Neuronal stem cell (in vitro differentiated cells): ENCODE data around the gene PRR3.

Experiments
- DNase-seq: peaks from one replicate; pipeline ENCODE4 v3.0.0-alpha.2; 2013; ENCODE audit warnings: low spot score
- H2AFZ ChIP-seq: one replicate; pipeline ENCODE4 v1.6.1; 2013; ENCODE audit warnings: mild to moderate bottlenecking, low read length, inconsistent platforms
- H2AK5ac ChIP-seq: 2 replicates; pipeline ENCODE4 v1.6.1; 2013; ENCODE audit warnings: low read depth, mild to moderate bottlenecking, inconsistent platforms, low read length, moderate library complexity, mixed read lengths
- H2BK120ac ChIP-seq: 2 replicates; pipeline ENCODE4 v1.6.1; 2013; ENCODE audit warnings: low read depth, mild to moderate bottlenecking, inconsistent platforms, low read length, moderate library complexity, mixed read lengths
- H2BK12ac ChIP-seq: one replicate; pipeline ENCODE4 v1.6.1; 2013; ENCODE audit warnings: low read length, inconsistent platforms
- H2BK15ac ChIP-seq: 2 replicates; pipeline ENCODE4 v1.6.1; 2013; ENCODE audit warnings: mild to moderate bottlenecking, low read length, inconsistent platforms, mixed read lengths
- H2BK5ac ChIP-seq: one replicate; pipeline ENCODE4 v1.6.1; 2013; ENCODE audit warnings: inconsistent platforms, mild to moderate bottlenecking, low read length, moderate library complexity
- H3K14ac ChIP-seq: one replicate; pipeline ENCODE4 v1.6.1; 2013; ENCODE audit warnings: low read length, inconsistent platforms
- H3K18ac ChIP-seq: 2 replicates; pipeline ENCODE4 v1.6.1; 2013; ENCODE audit warnings: low read length, inconsistent platforms
- H3K23ac ChIP-seq: 2 replicates; pipeline ENCODE4 v1.6.1; 2013; ENCODE audit warnings: low read depth, mild to moderate bottlenecking, mixed read lengths, low read length, inconsistent platforms; ENCODE audit not compliant: poor library complexity
- H3K27ac ChIP-seq: replicated peaks from 3 replicates; pipeline ENCODE4 v1.5.1; 2013; ENCODE audit warnings: low read length, inconsistent platforms
- H3K27me3 ChIP-seq, 3 experiments: 2 replicates each; pipeline ENCODE4 v1.6.1; 2013; ENCODE audit warnings: low read length in 3 of 3, mild to moderate bottlenecking in 2 of 3, inconsistent platforms in 1 of 3, low read depth in 1 of 3, mixed read lengths in 1 of 3, moderate library complexity in 1 of 3; ENCODE audit not compliant: control insufficient read depth in 3 of 3, insufficient read depth in 3 of 3
- H3K36me3 ChIP-seq, 2 donors: replicated peaks in 1 of 2; 2 replicates each; pipeline ENCODE4 v1.6.1; 2013; ENCODE audit warnings: low read length in 2 of 2; ENCODE audit not compliant: control insufficient read depth in 2 of 2, insufficient read depth in 2 of 2
- H3K4ac ChIP-seq: 2 replicates; pipeline ENCODE4 v1.6.1; 2013; ENCODE audit warnings: inconsistent platforms, mild to moderate bottlenecking, low read length, moderate library complexity
- H3K4me1 ChIP-seq, 2 donors: 1 replicate in 1 of 2; 2 replicates in 1 of 2; pipeline ENCODE4 v1.6.1; 2013; ENCODE audit warnings: low read length in 2 of 2, low read depth in 1 of 2; ENCODE audit not compliant: control insufficient read depth in 2 of 2, insufficient read depth in 1 of 2
- H3K4me2 ChIP-seq: one replicate; pipeline ENCODE4 v1.6.1; 2013; ENCODE audit warnings: mild to moderate bottlenecking, low read length, inconsistent platforms; ENCODE audit not compliant: insufficient read depth, poor library complexity, severe bottlenecking
- H3K4me3 ChIP-seq, 2 donors: 2 replicates each; pipeline ENCODE4 v1.5.1; 2013; ENCODE audit warnings: low read length in 2 of 2, mild to moderate bottlenecking in 2 of 2, inconsistent platforms in 1 of 2, moderate library complexity in 1 of 2
- H3K79me1 ChIP-seq: one replicate; pipeline ENCODE4 v1.6.1; 2013; ENCODE audit warnings: low read depth, mild to moderate bottlenecking, inconsistent platforms, low read length, moderate library complexity
- H3K9ac ChIP-seq: one replicate; pipeline ENCODE4 v1.6.1; 2013; ENCODE audit warnings: mild to moderate bottlenecking, low read depth, low read length, inconsistent platforms; ENCODE audit not compliant: poor library complexity
- H3K9me3 ChIP-seq, 2 donors: replicated peaks in 1 of 2; 2 replicates each; pipeline versions ENCODE3 to v1.6.1; 2013; ENCODE audit warnings: low read length in 2 of 2, mild to moderate bottlenecking in 2 of 2, inconsistent platforms in 1 of 2, low read depth in 1 of 2, mixed read lengths in 1 of 2, moderate library complexity in 1 of 2; ENCODE audit not compliant: control insufficient read depth in 2 of 2, insufficient read depth in 1 of 2
- H4K8ac ChIP-seq: one replicate; pipeline ENCODE4 v1.6.1; 2013; ENCODE audit warnings: low read depth, mild to moderate bottlenecking, inconsistent platforms, low read length, moderate library complexity
- H4K91ac ChIP-seq: one replicate; pipeline ENCODE4 v1.6.1; 2013; ENCODE audit warnings: low read length, low read depth, mild to moderate bottlenecking, inconsistent platforms; ENCODE audit not compliant: poor library complexity
- WGBS, 2 donors: extraction: QIAGEN DNeasy Blood & Tissue Kit; methylation state at CpG; one replicate each; pipeline ENCODE4 v1.1.7; 2013; ENCODE audit warnings: missing lambda C conversion rate in 2 of 2, mixed read lengths in 1 of 2; ENCODE audit not compliant: insufficient read length in 2 of 2, insufficient replicate concordance in 1 of 2; ENCODE audit errors: extremely low coverage in 2 of 2; 5-methylcytosine and 5-hydroxymethylcytosine counted together

The PRR3 gene

DNA sequence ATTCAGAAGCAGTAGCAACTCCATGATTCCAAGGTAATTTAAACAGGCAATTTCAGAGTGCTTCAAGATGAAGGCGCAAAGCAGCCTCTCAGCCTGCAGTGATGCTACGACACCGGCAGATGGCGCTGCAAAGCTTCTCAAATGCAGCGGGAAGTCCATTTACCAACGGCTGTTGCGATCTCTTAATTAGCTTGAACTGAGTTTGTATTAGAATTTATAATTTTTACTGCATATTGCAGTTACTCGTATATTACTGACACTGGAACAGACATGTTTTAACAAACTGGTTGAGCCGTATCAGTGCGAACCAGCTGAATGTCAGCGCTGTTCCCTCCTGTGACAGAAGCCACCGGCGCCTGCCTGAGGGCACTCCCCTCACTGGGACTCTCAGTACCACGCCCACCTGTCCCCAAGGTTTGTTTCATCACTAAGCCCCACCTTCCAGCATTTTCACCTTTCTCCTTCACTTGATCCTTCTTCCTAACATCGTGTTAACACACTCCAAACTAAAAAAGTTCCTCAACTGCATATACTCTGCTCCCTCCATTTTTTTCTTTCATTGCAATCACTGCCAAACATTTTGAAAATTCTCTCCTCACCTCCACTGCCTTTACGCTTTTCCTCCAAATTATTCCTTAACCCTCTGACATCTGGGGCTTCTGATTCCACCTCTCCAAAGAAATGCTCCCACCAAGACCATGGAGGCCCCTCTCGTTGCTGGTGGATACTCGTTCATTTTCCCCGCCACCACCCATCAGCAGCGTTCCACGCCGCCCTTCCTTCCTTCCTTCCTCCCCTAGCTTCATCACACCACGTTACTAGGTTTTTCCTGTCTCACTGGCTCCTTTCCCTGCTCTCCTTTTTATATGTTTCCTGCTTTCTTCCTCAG is 15.3 kb upstream of the PRR3 start:
- Histone ChIP-seq H3K79me1 (no peaks in the 10 kb centered on the region), H3K23ac (no peak overlapping the region), H3K36me3 (peaks cover 2 to 18% of the 10 kb centered on the region in 2 donors), H3K18ac (no peak overlapping the region), H3K4ac (no peak overlapping the region), H2AFZ (peak overlapping the region; percentile 82), H2BK12ac (no peak overlapping the region), H3K27ac (no peak overlapping the region), H3K27me3 (no peaks in the 10 kb centered on the region), H3K4me2 (peak overlapping the region; percentile 41), H3K9ac (no peak overlapping the region), H2BK15ac (no peak overlapping the region), H3K4me1 (no peaks in the 10 kb centered on the region), H2BK120ac (no peak overlapping the region), H4K91ac (no peak overlapping the region), H4K8ac (no peak overlapping the region), H2BK5ac (no peak overlapping the region), H2AK5ac (no peak overlapping the region), H3K4me3 (peak overlapping the region; percentile 29 to 47), H3K14ac (no peak overlapping the region), H3K9me3 (no peaks in the 10 kb centered on the region)
- WGBS, 2 donors = no CpG with 5 or more reads among the region's 23 CpGs
- DNase-seq = peak; percentile 84

DNA sequence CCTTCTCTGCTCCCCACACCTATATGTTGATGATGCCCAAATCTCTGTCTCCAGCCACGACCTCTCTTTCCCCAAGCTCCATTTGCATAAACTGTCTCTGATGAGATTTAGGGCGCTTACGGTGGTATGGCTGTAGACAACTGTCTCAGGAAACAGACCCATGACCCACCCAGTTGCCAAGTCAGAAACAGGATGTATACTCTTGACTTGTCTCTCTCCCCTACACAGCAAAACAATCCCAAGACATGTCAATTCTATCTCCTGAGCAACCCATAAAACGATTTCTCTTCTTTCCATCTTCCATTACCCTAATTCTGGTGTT is 14.7 kb upstream of the PRR3 start:
- WGBS, 2 donors = 100% methylated on average over 1 of the region's 4 CpGs; no CpG with 5 or more reads in 1 of the 2 donors
- Histone ChIP-seq H2AFZ (no peak overlapping the region), H3K27ac (no peak overlapping the region), H4K91ac (no peak overlapping the region), H4K8ac (no peak overlapping the region), H2AK5ac (no peak overlapping the region), H3K4me1 (no peaks in the 10 kb centered on the region), H3K27me3 (no peaks in the 10 kb centered on the region), H2BK5ac (no peak overlapping the region), H3K36me3 (peaks cover 6 to 24% of the 10 kb centered on the region in 2 donors), H3K9me3 (no peaks in the 10 kb centered on the region), H2BK12ac (no peak overlapping the region), H2BK120ac (no peak overlapping the region), H3K9ac (no peak overlapping the region), H3K4me3 (no peak overlapping the region), H3K14ac (no peak overlapping the region), H3K23ac (no peak overlapping the region), H3K4me2 (no peak overlapping the region), H2BK15ac (no peak overlapping the region), H3K18ac (no peak overlapping the region), H3K79me1 (no peaks in the 10 kb centered on the region), H3K4ac (no peak overlapping the region)
- no peak for DNase-seq

DNA sequence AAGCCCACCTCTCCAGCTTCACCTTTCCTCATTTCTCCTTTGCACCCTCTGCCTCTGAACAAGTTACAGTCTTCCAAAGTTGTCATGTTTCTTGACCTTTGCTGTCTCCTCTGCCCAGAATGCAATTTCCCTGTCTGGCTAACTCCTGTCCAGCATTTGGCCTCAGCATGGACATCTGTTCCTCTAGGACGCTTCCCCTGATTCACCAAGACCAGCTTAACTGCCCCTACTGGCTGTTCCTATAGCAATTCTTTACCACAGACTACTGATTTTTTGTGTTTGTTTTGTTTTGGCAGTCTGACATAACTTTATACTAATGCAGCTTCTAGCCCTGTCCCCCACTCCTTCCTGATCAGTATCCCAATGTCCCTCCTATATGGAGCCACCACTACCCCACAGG is 14.2 kb upstream of the PRR3 start:
- no peak overlapping the region for H3K18ac ChIP-seq
- peaks cover 6 to 28% of the 10 kb centered on the region in 2 donors for H3K36me3 ChIP-seq
- no peak overlapping the region for H2AFZ ChIP-seq
- H3K4me1 ChIP-seq = no peaks in the 10 kb centered on the region
- H3K79me1 ChIP-seq = no peaks in the 10 kb centered on the region
- WGBS, 2 donors = no CpG with 5 or more reads among the region's 1 CpG
- H3K4ac ChIP-seq = no peak overlapping the region
- H3K27ac ChIP-seq = no peak overlapping the region
- no peak overlapping the region for H3K14ac ChIP-seq
- no peak overlapping the region for H2AK5ac ChIP-seq
- no peak overlapping the region for H2BK15ac ChIP-seq
- H4K91ac ChIP-seq = no peak overlapping the region
- H3K9me3 ChIP-seq = no peaks in the 10 kb centered on the region
- no peak overlapping the region for H3K4me2 ChIP-seq
- H2BK12ac ChIP-seq = no peak overlapping the region
- no peaks in the 10 kb centered on the region for H3K27me3 ChIP-seq
- H3K23ac ChIP-seq = no peak overlapping the region
- no peak overlapping the region for H3K4me3 ChIP-seq
- H3K9ac ChIP-seq = no peak overlapping the region
- H4K8ac ChIP-seq = no peak overlapping the region
- no peak overlapping the region for H2BK5ac ChIP-seq
- no peak for DNase-seq
- no peak overlapping the region for H2BK120ac ChIP-seq

DNA sequence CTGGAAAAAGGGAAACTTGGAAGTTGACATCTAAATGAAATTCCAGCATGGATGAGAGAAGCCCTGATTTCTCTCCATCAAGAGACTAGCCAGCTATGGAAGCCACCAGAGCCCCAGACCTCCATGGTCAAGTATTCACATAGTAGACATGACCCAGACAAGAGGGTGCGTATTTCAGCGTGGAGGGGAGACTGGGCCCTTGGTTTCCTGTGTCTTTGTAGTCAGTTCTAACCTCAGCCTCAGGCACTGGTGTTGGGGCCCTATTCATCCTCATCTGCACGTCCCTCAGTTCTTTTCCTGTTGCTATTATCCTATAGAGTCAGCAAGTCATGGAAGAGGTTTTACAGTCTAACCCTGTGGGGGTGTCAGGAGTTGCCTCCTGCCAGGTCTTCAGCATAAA is 13.3 kb upstream of the PRR3 start:
- no peak for DNase-seq
- Histone ChIP-seq H3K4me2 (no peak overlapping the region), H2AFZ (no peak overlapping the region), H2BK120ac (no peak overlapping the region), H2BK5ac (no peak overlapping the region), H3K9ac (no peak overlapping the region), H4K8ac (no peak overlapping the region), H2BK15ac (no peak overlapping the region), H3K27me3 (no peaks in the 10 kb centered on the region), H2BK12ac (no peak overlapping the region), H3K9me3 (no peaks in the 10 kb centered on the region), H3K4ac (no peak overlapping the region), H3K18ac (no peak overlapping the region), H3K36me3 (peaks cover 10 to 36% of the 10 kb centered on the region in 2 donors), H4K91ac (no peak overlapping the region), H2AK5ac (no peak overlapping the region), H3K79me1 (no peaks in the 10 kb centered on the region), H3K14ac (no peak overlapping the region), H3K4me3 (no peak overlapping the region), H3K27ac (no peak overlapping the region), H3K4me1 (no peaks in the 10 kb centered on the region), H3K23ac (no peak overlapping the region)
- no CpG with 5 or more reads among the region's 3 CpGs for WGBS, 2 donors
